H1 (cell line): ENCODE data around the gene AKAP9. TPM values are rescaled to one million over a fixed set of nuclear protein-coding genes. Genes with fewer than 3 reads are reported as not detected.

Experiments
- CTCF ChIA-PET: fragments of 300-600 bp; sonication (Branson Sonifier 250); formaldehyde crosslinking; loops from one replicate; lab custom pipeline; 2021; ENCODE audit not compliant: partially characterized antibody; lab: Charles Lee
- POLR2A ChIA-PET: fragments of 300-600 bp; sonication (Branson Sonifier 250); formaldehyde crosslinking; loops from one replicate; lab custom pipeline; 2021; ENCODE audit warnings: inconsistent platforms; ENCODE audit not compliant: partially characterized antibody; lab: Charles Lee
- DNase-seq, 2 experiments: peaks; one replicate each; pipeline versions ENCODE4 v3.0.0 to v3.0.0-alpha.2; 2010 to 2022; ENCODE audit warnings: low spot score in 2 of 2, low read depth in 1 of 2, mixed read lengths in 1 of 2
- FAIRE-seq: peaks from 2 replicates; lab custom pipeline; 2011; peaks lifted over from hg19 to GRCh38; lab: Jason Lieb, UNC
- H2AFZ ChIP-seq: 2 replicates; pipeline ENCODE4 v1.8.1; 2012; ENCODE audit warnings: low read length, inconsistent platforms
- H2AK5ac ChIP-seq: 2 replicates; pipeline ENCODE4 v1.6.1; 2013; ENCODE audit warnings: low read depth, low read length
- H2BK120ac ChIP-seq: replicated peaks from 2 replicates; pipeline ENCODE3; 2013; ENCODE audit warnings: low read depth, low read length, inconsistent platforms
- H2BK12ac ChIP-seq: 2 replicates; pipeline ENCODE4 v1.6.1; 2013; ENCODE audit warnings: low read depth, low read length
- H2BK15ac ChIP-seq: 2 replicates; pipeline ENCODE4 v1.6.1; 2013; ENCODE audit warnings: low read length
- H2BK20ac ChIP-seq: 2 replicates; pipeline ENCODE4 v1.6.1; 2013; ENCODE audit warnings: low read length
- H2BK5ac ChIP-seq: 2 replicates; pipeline ENCODE4 v1.6.1; 2013; ENCODE audit warnings: low read depth, low read length
- H3K14ac ChIP-seq: 2 replicates; pipeline ENCODE4 v1.6.1; 2013; ENCODE audit warnings: inconsistent platforms; ENCODE audit not compliant: insufficient read length
- H3K18ac ChIP-seq: 2 replicates; pipeline ENCODE4 v1.6.1; 2013; ENCODE audit warnings: low read length; ENCODE audit errors: extremely low read depth
- H3K23ac ChIP-seq: 2 replicates; pipeline ENCODE4 v1.6.1; 2013; ENCODE audit warnings: inconsistent platforms; ENCODE audit not compliant: insufficient read length
- H3K23me2 ChIP-seq: 2 replicates; pipeline ENCODE4 v1.6.1; 2013; ENCODE audit warnings: low read depth, low read length
- H3K27ac ChIP-seq: 2 replicates; pipeline ENCODE4 v1.6.1; 2011; ENCODE audit warnings: low read depth, low read length, inconsistent platforms
- H3K27me3 ChIP-seq, 4 experiments: replicated peaks in 1 of 4; 1 replicate in 1 of 4; 2 replicates in 3 of 4; pipeline versions ENCODE4 v1.6.1 to v1.8.1; 2011 to 2013; ENCODE audit warnings: low read length in 3 of 4, mild to moderate bottlenecking in 3 of 4, inconsistent platforms in 2 of 4, mixed read lengths in 2 of 4, moderate library complexity in 1 of 4; ENCODE audit not compliant: control insufficient read depth in 3 of 4, insufficient read depth in 3 of 4; ENCODE audit errors: extremely low read depth in 1 of 4
- H3K36me3 ChIP-seq, 4 experiments: 2 replicates each; pipeline versions ENCODE4 v1.6.1 to v1.8.1; 2011 to 2013; ENCODE audit warnings: mild to moderate bottlenecking in 4 of 4, low read length in 3 of 4, moderate library complexity in 2 of 4, control low read depth in 1 of 4, inconsistent platforms in 1 of 4; ENCODE audit not compliant: insufficient read depth in 4 of 4, control insufficient read depth in 2 of 4
- H3K4ac ChIP-seq: replicated peaks from 2 replicates; pipeline ENCODE3; 2013; ENCODE audit warnings: low read length, low read depth, mixed read lengths, inconsistent platforms; ENCODE audit not compliant: insufficient read length
- H3K4me1 ChIP-seq, 4 experiments: replicated peaks in 1 of 4; 1 replicate in 1 of 4; 2 replicates in 3 of 4; pipeline versions ENCODE4 v1.6.1 to v1.8.1; 2011 to 2013; ENCODE audit warnings: low read length in 3 of 4, inconsistent platforms in 2 of 4, mixed read lengths in 1 of 4; ENCODE audit not compliant: insufficient read depth in 4 of 4, control insufficient read depth in 3 of 4
- H3K4me2 ChIP-seq, 2 experiments: 2 replicates each; pipeline versions ENCODE4 v1.6.1 to v1.8.1; 2011 to 2013; ENCODE audit warnings: low read depth in 2 of 2, low read length in 2 of 2, control low read depth in 1 of 2, inconsistent platforms in 1 of 2, mild to moderate bottlenecking in 1 of 2; ENCODE audit not compliant: insufficient read depth in 1 of 2
- H3K4me3 ChIP-seq, 4 experiments: fragments of 200-600, 300-600 bp in 1 of 4; sonication (generic), shearing (Covaris generic), sonication (Bioruptor Twin) in 1 of 4; 2 replicates each; pipeline versions ENCODE4 v1.5.1 to v1.8.1; 2011 to 2016; ENCODE audit warnings: low read length in 4 of 4, low read depth in 3 of 4, control low read depth in 2 of 4, inconsistent platforms in 2 of 4, mild to moderate bottlenecking in 2 of 4, mixed read lengths in 1 of 4, moderate library complexity in 1 of 4; ENCODE audit not compliant: insufficient read depth in 2 of 4; ENCODE audit errors: extremely low read depth in 1 of 4
- H3K56ac ChIP-seq: replicated peaks from 2 replicates; pipeline ENCODE3; 2013; ENCODE audit warnings: low read depth, mild to moderate bottlenecking, mixed read lengths, low read length, inconsistent platforms; ENCODE audit not compliant: insufficient read length
- H3K79me1 ChIP-seq: 2 replicates; pipeline ENCODE4 v1.6.1; 2013; ENCODE audit warnings: low read depth, low read length, control low read depth
- H3K79me2 ChIP-seq, 2 experiments: 2 replicates each; pipeline versions ENCODE4 v1.6.1 to v1.8.1; 2012 to 2013; ENCODE audit warnings: low read length in 2 of 2, mild to moderate bottlenecking in 2 of 2, inconsistent platforms in 1 of 2; ENCODE audit not compliant: insufficient read depth in 2 of 2, control insufficient read depth in 1 of 2
- H3K9ac ChIP-seq, 4 experiments: replicated peaks in 1 of 4; 1 replicate in 1 of 4; 2 replicates in 3 of 4; pipeline versions ENCODE4 v1.6.1 to v1.8.1; 2011 to 2013; ENCODE audit warnings: low read depth in 3 of 4, low read length in 3 of 4, control low read depth in 2 of 4, mild to moderate bottlenecking in 2 of 4, moderate library complexity in 2 of 4, inconsistent platforms in 1 of 4; ENCODE audit errors: extremely low read depth in 1 of 4
- H3K9me3 ChIP-seq, 2 experiments: 2 replicates each; pipeline versions ENCODE4 v1.6.1 to v1.8.1; 2012 to 2013; ENCODE audit warnings: mild to moderate bottlenecking in 2 of 2, moderate library complexity in 2 of 2, control low read depth in 1 of 2, inconsistent platforms in 1 of 2, low read depth in 1 of 2, low read length in 1 of 2, mixed read lengths in 1 of 2; ENCODE audit not compliant: insufficient read depth in 2 of 2
- H4K20me1 ChIP-seq, 2 experiments: replicated peaks in 1 of 2; 2 replicates each; pipeline versions ENCODE3 to v1.8.1; 2011 to 2013; ENCODE audit warnings: inconsistent platforms in 2 of 2, low read length in 2 of 2, mild to moderate bottlenecking in 1 of 2; ENCODE audit not compliant: insufficient read depth in 2 of 2, control insufficient read depth in 1 of 2
- H4K5ac ChIP-seq: 2 replicates; pipeline ENCODE4 v1.6.1; 2013; ENCODE audit warnings: low read length, low read depth, mixed read lengths, inconsistent platforms; ENCODE audit not compliant: insufficient read length
- H4K8ac ChIP-seq: 2 replicates; pipeline ENCODE4 v1.8.0; 2013; ENCODE audit warnings: mild to moderate bottlenecking, moderate library complexity, low read length, inconsistent platforms; ENCODE audit not compliant: insufficient read depth; ENCODE audit errors: extremely low read depth
- H4K91ac ChIP-seq: replicated peaks from 2 replicates; pipeline ENCODE3; 2013; ENCODE audit warnings: low read length, mixed read lengths, inconsistent platforms; ENCODE audit not compliant: insufficient read length
- CBX8 ChIP-seq: fragments of 300-800, 300-1000 bp; sonication (generic); IDR thresholded peaks from 2 replicates; pipeline ENCODE4 v1.7.1; 2016; ENCODE audit warnings: low read depth, low read length, borderline replicate concordance
- CHD2 ChIP-seq: IDR thresholded peaks from 2 replicates; pipeline ENCODE4 v1.6.1; 2012; ENCODE audit warnings: low read length, improper control_type of control experiment
- FOSL1 ChIP-seq: IDR thresholded peaks from 2 replicates; pipeline ENCODE4 v1.6.1; 2011; ENCODE audit warnings: mild to moderate bottlenecking, low read depth, low read length, moderate library complexity; ENCODE audit not compliant: insufficient read depth
- GTF2F1 ChIP-seq: IDR thresholded peaks from 2 replicates; pipeline ENCODE4 v1.6.1; 2012; ENCODE audit warnings: low read depth, low read length, improper control_type of control experiment, borderline replicate concordance
- KDM1A ChIP-seq: fragments of 200-600, 300-600 bp; sonication (generic); IDR thresholded peaks from 2 replicates; pipeline ENCODE4 v1.7.1; 2016; ENCODE audit warnings: mild to moderate bottlenecking, low read length, borderline replicate concordance
- KDM4A ChIP-seq: IDR thresholded peaks from one replicate; pipeline ENCODE4 v1.7.1; 2012; ENCODE audit warnings: low read depth, mild to moderate bottlenecking, moderate library complexity, low read length, inconsistent platforms; ENCODE audit not compliant: severe bottlenecking
- SIRT6 ChIP-seq: IDR thresholded peaks from one replicate; pipeline ENCODE4 v1.7.1; 2012; ENCODE audit warnings: low read length, inconsistent platforms
- SP2 ChIP-seq: IDR thresholded peaks from 2 replicates; pipeline ENCODE4 v1.6.1; 2012; ENCODE audit warnings: mild to moderate bottlenecking, low read length, inconsistent platforms
- SRF ChIP-seq: IDR thresholded peaks from 2 replicates; pipeline ENCODE4 v1.6.1; 2011; ENCODE audit warnings: mild to moderate bottlenecking, low read depth, low read length, moderate library complexity
- TEAD4 ChIP-seq: IDR thresholded peaks from 2 replicates; pipeline ENCODE4 v1.6.1; 2012; ENCODE audit warnings: low read depth, low read length, inconsistent platforms, mixed read lengths
- ZNF274 ChIP-seq: IDR thresholded peaks from 2 replicates; pipeline ENCODE4 v1.7.0; 2012; ENCODE audit warnings: low read length, borderline replicate concordance; ENCODE audit errors: extremely low read depth
- WGBS, 2 experiments: shearing (Covaris generic) in 1 of 2; methylation state at CpG; one replicate each; pipeline versions ENCODE4 v1.1.6 to v1.1.7; 2013 to 2015; ENCODE audit warnings: low lambda C conversion rate in 2 of 2, mixed read lengths in 2 of 2, inconsistent platforms in 1 of 2, low coverage in 1 of 2, missing lambda C conversion rate in 1 of 2; ENCODE audit not compliant: insufficient replicate concordance in 2 of 2, insufficient coverage in 1 of 2, insufficient read length in 1 of 2; ENCODE audit errors: extremely low coverage in 1 of 2, missing lambda C conversion rate in 1 of 2; 5-methylcytosine and 5-hydroxymethylcytosine counted together
- polyA plus RNA-seq, 7 experiments: library from polyadenylated mRNA; depleted of rRNA in 3 of 7; stranded (reverse) in 5 of 7; unstranded in 2 of 7; fragments of >200 nt in 5 of 7; fragments of 200-250 nt in 2 of 7; gene quantifications; 1 replicate in 5 of 7; 2 replicates in 1 of 7; 4 replicates in 1 of 7; pipeline versions ENCODE4 v1.2.1 to v1.2.3, GENCODE V29; 2011 to 2013; ENCODE audit warnings: missing spikeins in 2 of 7, mixed read lengths in 2 of 7
- total RNA-seq: library from RNA; stranded (reverse); fragmentation: NEBNext Ultra II Directional; extraction: Animal tissue kit (Norgen Biotek cat#: 25700); gene quantifications from 2 replicates; pipeline ENCODE4 v1.2.1, GENCODE V29; 2021

AKAP9 gene
- total and polyA plus RNA-seq, 2 of the 8 experiments (the other 6 are each of a cell fraction or from before 2014, with no cell fraction given), result 6.2 to 26.3 TPM

- no peak for DNase-seq
- Histone ChIP-seq H3K4me1 (peaks cover 0 to 4% (median 0%) of the 10 kb centered on the region in 4 experiments; a peak in 2 of 7 replicates), H3K18ac (no peak overlapping the region), H3K9me3 (peaks cover 0 to 4% of the 10 kb centered on the region in 2 experiments; a peak in 1 of 4 replicates), H4K91ac (no peak overlapping the region), H3K23ac (no peak overlapping the region), H2BK20ac (no peak overlapping the region), H3K79me2 (peaks cover 2 to 10% of the 10 kb centered on the region in 2 experiments; a peak in 3 of 4 replicates), H3K79me1 (no peaks in the 10 kb centered on the region), H2AK5ac (no peak overlapping the region), H3K27ac (no peak overlapping the region)
- CTCF ChIA-PET, result interaction anchor here (1.0 to 1.6 kb wide), 2 partner anchors 35 to 36 kb away, joined by 3 read pairs; no protein-coding TSS in a partner anchor
- no peak for TF ChIP-seq FOSL1
- TF ChIP-seq KDM1A, result no peak
- TF ChIP-seq CHD2, result no peak
- no peak for TF ChIP-seq ZNF274
- no peak for TF ChIP-seq SIRT6
- no peak for TF ChIP-seq GTF2F1
- no peak for TF ChIP-seq SRF
- TF ChIP-seq TEAD4, result no peak
- no peak for TF ChIP-seq KDM4A
- no peak for TF ChIP-seq CBX8
- TF ChIP-seq SP2, result no peak
- TF ChIP-seq, all 59 proteins: peak for 0
- no peaks in the 10 kb centered on the region; the same call in 1 of the 2 replicates for H3K23me2 ChIP-seq
- POLR2A ChIA-PET, result no interaction called here
- H3K36me3 ChIP-seq, result no peaks in the 10 kb centered on the region
- H3K56ac ChIP-seq, result no peak overlapping the region
- WGBS, 2 experiments, result 92% methylated on average over 2 of the region's 2 CpGs; no CpG with 5 or more reads in 1 of the 2 experiments
- H2BK5ac ChIP-seq, result no peak overlapping the region
- FAIRE-seq, result no peak
- H2BK15ac ChIP-seq, result no peak overlapping the region
- no peak overlapping the region for H4K8ac ChIP-seq
- no peak overlapping the region for H3K4ac ChIP-seq
- H2AFZ ChIP-seq, result no peak overlapping the region
- H2BK12ac ChIP-seq, result no peak overlapping the region
- no peak overlapping the region for H4K5ac ChIP-seq
- no peak overlapping the region for H2BK120ac ChIP-seq
- H3K27me3 ChIP-seq, result no peaks in the 10 kb centered on the region
- no peak overlapping the region for H3K9ac ChIP-seq
- no peak overlapping the region for H3K4me2 ChIP-seq
- H3K14ac ChIP-seq, result no peak overlapping the region
- H3K4me3 ChIP-seq, result no peak overlapping the region
- H4K20me1 ChIP-seq, result peaks cover 0 to 2% of the 10 kb centered on the region in 2 experiments
Measured at GRCh38 chr7:92137557-92137956, 196.9 kb downstream of the AKAP9 start.
